Omental fat pad (tissue), 4 donors: ENCODE measurements around the gene FBH1. TPM values are rescaled to one million over a fixed set of nuclear protein-coding genes. Genes with fewer than 3 reads are reported as not detected.

Experiments used
- ATAC-seq: fragments of 150-250 bp; one replicate; pipeline ENCODE4 v1.9.1; 2016; ENCODE audit warnings: mild to moderate bottlenecking, moderate library complexity; ENCODE audit not compliant: low FRiP score
- DNase-seq: peaks from one replicate; pipeline ENCODE4 v3.0.0-alpha.2; 2019; ENCODE audit warnings: low spot score
- CTCF ChIP-seq, 3 donors: fragments of 450-650 bp; IDR thresholded peaks; one replicate each; pipeline ENCODE4 v1.5.1; 2016 to 2017; ENCODE audit warnings: antibody characterized with exemption in 3 of 3, mild to moderate bottlenecking in 3 of 3, moderate library complexity in 2 of 3
- total RNA-seq, 4 donors: library from RNA; depleted of rRNA; stranded (reverse); fragments of >200 nt; gene quantifications; one replicate each; pipeline ENCODE4 v1.1.0, GENCODE V29; 2016

The FBH1 gene
- total RNA-seq, 4 donors from 2014 or later, result 79.2 to 129 (median 81.4) TPM

GRCh38 chr10:5918763-5919162 is 28.7 kb downstream of the FBH1 start:
- ATAC-seq (no peak), DNase-seq (no peak)
- no peak for TF ChIP-seq CTCF (IDR thresholded peaks at IDR 0.05)

GRCh38 chr10:5919568-5919967 is 29.5 kb downstream of the FBH1 start:
- ATAC-seq (no peak), DNase-seq (no peak)
- no peak for TF ChIP-seq CTCF (IDR thresholded peaks at IDR 0.05)

- TF ChIP-seq CTCF (IDR thresholded peaks at IDR 0.05), result no peak
- DNase-seq, result no peak
- no peak for ATAC-seq
Measured at GRCh38 chr10:5921746-5922145, 31.7 kb downstream of the FBH1 start.

DNA sequence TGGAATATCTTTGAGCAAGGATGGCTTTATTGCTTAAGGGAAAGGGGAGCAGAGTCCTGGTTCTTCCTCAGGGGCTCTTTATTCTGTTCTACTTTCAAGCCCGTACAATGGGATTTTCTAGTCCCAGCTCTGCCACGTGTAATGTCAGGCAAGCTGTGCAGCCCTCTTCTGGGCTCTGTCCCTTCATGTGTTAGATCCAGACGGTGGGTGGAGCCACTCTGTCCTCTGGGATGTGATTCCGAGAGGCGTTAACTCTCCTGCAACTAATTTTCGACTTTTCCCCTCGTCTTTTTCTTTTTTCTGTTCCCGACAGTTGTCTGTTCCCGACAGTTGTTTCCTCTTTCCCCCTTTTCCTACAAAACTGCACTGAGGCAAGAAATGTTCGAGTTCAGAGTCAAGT is 34.8 kb downstream of the FBH1 start:
- ATAC-seq, result no peak
- no peak for DNase-seq
- TF ChIP-seq CTCF (IDR thresholded peaks at IDR 0.05), result no peak

- no peak for TF ChIP-seq CTCF (IDR thresholded peaks at IDR 0.05)
- no peak for ATAC-seq
- DNase-seq, result no peak
Measured at GRCh38 chr10:5927306-5927705, 37.3 kb downstream of the FBH1 start.

DNA sequence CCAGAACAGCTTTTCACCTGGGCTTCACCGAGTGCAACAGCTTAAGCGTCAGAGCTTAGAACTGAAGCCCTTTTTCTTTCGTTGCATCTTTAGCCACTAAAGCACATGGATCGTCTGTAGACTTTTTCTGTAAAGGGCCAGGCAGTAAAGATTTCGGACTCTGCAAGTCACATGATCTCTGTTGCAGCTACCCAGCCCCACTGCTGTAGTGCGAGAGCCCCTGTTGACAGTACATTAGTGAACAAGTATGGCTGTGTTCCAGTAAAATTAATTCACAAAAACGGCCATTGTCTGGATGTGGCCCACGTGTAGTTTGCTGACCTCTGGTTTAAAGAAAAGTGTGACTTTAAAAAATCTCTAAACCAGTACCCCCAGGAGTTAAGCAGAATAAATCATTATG is 39.4 kb downstream of the FBH1 start:
- ATAC-seq (no peak), DNase-seq (no peak)
- TF ChIP-seq CTCF (IDR thresholded peaks at IDR 0.05), result no peak

DNA sequence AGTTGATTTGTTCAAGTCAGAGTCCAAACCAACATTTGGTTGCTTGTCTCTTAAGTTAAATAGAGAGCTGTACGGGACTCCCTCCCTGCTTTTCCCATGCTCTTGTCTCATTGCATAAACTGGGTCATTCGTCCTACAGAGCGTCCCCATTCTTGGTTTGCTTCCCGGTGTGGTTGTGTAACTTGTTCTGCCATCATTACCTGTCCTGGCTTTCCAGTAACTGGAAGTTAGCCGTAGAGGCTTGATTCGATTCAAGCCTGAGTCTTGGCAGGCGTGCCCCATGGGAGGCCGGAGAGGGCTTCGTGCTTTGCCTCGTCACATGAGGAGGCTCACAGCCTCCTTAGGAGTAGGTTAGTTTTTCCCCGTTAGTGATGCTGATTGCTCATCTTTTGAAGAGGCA is 40.2 kb downstream of the FBH1 start:
- no peak for TF ChIP-seq CTCF (IDR thresholded peaks at IDR 0.05)
- ATAC-seq (no peak), DNase-seq (no peak)
